ENCODE results near the gene GTPBP4. TPM values are rescaled to one million over a fixed set of nuclear protein-coding genes. Genes with fewer than 3 reads are reported as not detected.

The GTPBP4 gene
- total RNA-seq, 1 donor from 2014 or later: 73.8 TPM

- POLR2A ChIA-PET: no interaction called here
- Mint-ChIP-seq H3K4me1 (no peaks in the 10 kb centered on the region), H3K4me3 (no peak overlapping the region), H3K27ac (no peak overlapping the region), H3K9me3 (no peaks in the 10 kb centered on the region), H3K27me3 (peaks cover 19% of the 10 kb centered on the region), H3K36me3 (ENCODE audit: low read depth) (no peaks in the 10 kb centered on the region)
- DNase-seq (no peak), ATAC-seq (ENCODE audit: low read depth) (no peak)
- CTCF ChIA-PET: no interaction called here
- TF ChIP-seq CTCF (IDR thresholded peaks at IDR 0.05): no peak
- intact Hi-C loops (cut with micrococcal nuclease): no loop called here
Measured at GRCh38 chr10:964988-965417, 23.2 kb upstream of the GTPBP4 start.

DNA sequence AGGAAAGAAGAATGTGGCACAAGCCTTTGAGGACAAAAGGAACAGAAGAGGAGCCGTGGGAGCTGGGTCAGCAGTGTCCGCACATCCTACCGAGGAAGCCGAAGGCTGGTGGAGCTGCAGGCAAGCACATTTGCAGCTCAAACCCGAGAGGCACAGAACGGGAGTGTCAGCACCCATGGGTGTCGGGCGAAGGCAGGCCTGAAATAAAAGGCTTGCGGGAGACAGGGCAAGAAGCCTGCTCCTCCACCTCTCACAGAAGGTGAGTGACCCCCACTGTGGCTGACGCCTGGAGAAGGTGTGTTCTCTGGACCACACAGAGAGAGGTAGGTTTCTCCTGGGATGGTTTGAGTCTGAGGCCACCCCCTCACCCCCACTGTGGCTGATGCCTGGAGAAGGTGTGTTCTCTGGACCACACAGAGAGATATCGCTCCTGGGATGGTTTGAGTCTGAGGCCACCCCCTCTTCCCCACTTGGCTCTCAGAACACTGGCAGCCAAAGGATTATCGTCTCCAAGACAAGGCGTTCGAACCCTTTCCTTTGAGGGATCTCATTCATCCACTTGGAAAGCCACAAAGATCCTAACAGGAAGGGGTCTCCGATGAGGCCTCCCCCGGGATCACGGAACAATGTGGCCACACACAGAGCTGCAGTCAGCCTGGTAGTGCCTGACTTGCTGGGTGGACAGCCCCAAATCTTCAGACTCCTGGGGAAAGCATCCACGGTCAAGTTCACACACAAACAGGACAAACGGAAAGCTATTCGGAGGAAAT lies 21.6 kb upstream of the GTPBP4 start:
- no peak for DNase-seq
- no peak for TF ChIP-seq CTCF (IDR thresholded peaks at IDR 0.05)
- peaks cover 21% of the 10 kb centered on the region for H3K27me3 Mint-ChIP-seq
- CTCF ChIA-PET: no interaction called here
- no peak overlapping the region for H3K4me3 Mint-ChIP-seq
- no peak for ATAC-seq (ENCODE audit: low read depth)
- H3K27ac Mint-ChIP-seq: no peak overlapping the region
- intact Hi-C loops (cut with micrococcal nuclease): no loop called here
- H3K9me3 Mint-ChIP-seq: no peaks in the 10 kb centered on the region
- no peaks in the 10 kb centered on the region for H3K4me1 Mint-ChIP-seq
- POLR2A ChIA-PET: no interaction called here
- H3K36me3 Mint-ChIP-seq (ENCODE audit: low read depth): no peaks in the 10 kb centered on the region

DNA sequence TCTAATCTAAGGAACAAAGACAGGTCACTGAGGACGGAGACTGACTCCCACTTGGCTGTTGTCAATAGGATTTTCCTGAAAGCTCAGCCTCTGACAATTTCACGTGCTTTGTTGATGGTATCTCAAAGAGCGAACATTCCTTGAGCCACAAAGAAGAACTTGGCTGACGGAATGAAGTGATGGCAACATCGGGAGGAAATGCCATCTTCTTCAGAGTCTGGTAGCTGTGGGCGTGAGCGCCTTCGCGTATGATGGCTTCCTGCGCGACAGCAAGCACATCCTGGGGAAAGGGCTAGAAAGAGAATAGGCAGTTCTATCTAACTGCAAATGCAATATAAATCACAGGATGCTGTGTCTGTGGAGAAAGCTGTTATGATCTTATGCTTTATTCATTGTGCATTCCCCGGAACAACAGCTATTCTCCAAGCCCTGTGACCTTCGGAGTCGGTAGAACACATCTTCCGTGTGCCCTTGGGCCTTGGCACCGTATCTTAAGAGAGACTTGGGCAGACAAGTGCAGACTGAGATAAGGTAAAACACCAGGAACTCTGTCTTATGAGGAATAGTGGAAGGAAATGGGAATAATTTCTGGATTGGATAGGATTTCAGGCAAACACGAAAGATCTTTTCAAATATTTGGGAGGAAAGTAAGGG lies 19.6 kb upstream of the GTPBP4 start:
- TF ChIP-seq CTCF (IDR thresholded peaks at IDR 0.05): no peak
- Mint-ChIP-seq H3K4me1 (no peaks in the 10 kb centered on the region), H3K36me3 (ENCODE audit: low read depth) (no peaks in the 10 kb centered on the region), H3K27me3 (peaks cover 21% of the 10 kb centered on the region), H3K27ac (no peak overlapping the region), H3K9me3 (no peaks in the 10 kb centered on the region), H3K4me3 (no peak overlapping the region)
- DNase-seq: no peak
- CTCF ChIA-PET: no interaction called here
- no peak for ATAC-seq (ENCODE audit: low read depth)
- POLR2A ChIA-PET: no interaction called here
- intact Hi-C loops (cut with micrococcal nuclease): no loop called here

- Mint-ChIP-seq H3K9me3 (no peaks in the 10 kb centered on the region), H3K4me1 (no peaks in the 10 kb centered on the region), H3K27me3 (peaks cover 21% of the 10 kb centered on the region), H3K4me3 (no peak overlapping the region), H3K36me3 (ENCODE audit: low read depth) (no peaks in the 10 kb centered on the region), H3K27ac (no peak overlapping the region)
- intact Hi-C loops (cut with micrococcal nuclease): no loop called here
- ChIA-PET POLR2A (no interaction called here), CTCF (no interaction called here)
- TF ChIP-seq CTCF (IDR thresholded peaks at IDR 0.05): no peak
- DNase-seq (no peak), ATAC-seq (ENCODE audit: low read depth) (no peak)
Measured at GRCh38 chr10:969473-970150, 18.6 kb upstream of the GTPBP4 start.
